Cardiac fibroblast (primary cell): Measurements from ENCODE around the gene WIPF2.

ENCODE experiments used
- DNase-seq, 2 donors: peaks; one replicate each; pipeline versions ENCODE4 v3.0.0 to v3.0.0-alpha.2; 2010; ENCODE audit warnings: low read depth in 2 of 2
- H3K4me3 ChIP-seq, 2 donors: replicated peaks in 1 of 2; 1 replicate in 1 of 2; 2 replicates in 1 of 2; pipeline ENCODE4 v1.5.1; 2011; ENCODE audit warnings: low read depth in 2 of 2, low read length in 2 of 2, mild to moderate bottlenecking in 2 of 2, moderate library complexity in 1 of 2
- TF ChIP-seq, protein P1 (sequence below): IDR thresholded peaks from one replicate; pipeline ENCODE4 v1.5.1; 2011; ENCODE audit warnings: low read depth, mild to moderate bottlenecking, low read length, inconsistent platforms

The WIPF2 gene

DNA sequence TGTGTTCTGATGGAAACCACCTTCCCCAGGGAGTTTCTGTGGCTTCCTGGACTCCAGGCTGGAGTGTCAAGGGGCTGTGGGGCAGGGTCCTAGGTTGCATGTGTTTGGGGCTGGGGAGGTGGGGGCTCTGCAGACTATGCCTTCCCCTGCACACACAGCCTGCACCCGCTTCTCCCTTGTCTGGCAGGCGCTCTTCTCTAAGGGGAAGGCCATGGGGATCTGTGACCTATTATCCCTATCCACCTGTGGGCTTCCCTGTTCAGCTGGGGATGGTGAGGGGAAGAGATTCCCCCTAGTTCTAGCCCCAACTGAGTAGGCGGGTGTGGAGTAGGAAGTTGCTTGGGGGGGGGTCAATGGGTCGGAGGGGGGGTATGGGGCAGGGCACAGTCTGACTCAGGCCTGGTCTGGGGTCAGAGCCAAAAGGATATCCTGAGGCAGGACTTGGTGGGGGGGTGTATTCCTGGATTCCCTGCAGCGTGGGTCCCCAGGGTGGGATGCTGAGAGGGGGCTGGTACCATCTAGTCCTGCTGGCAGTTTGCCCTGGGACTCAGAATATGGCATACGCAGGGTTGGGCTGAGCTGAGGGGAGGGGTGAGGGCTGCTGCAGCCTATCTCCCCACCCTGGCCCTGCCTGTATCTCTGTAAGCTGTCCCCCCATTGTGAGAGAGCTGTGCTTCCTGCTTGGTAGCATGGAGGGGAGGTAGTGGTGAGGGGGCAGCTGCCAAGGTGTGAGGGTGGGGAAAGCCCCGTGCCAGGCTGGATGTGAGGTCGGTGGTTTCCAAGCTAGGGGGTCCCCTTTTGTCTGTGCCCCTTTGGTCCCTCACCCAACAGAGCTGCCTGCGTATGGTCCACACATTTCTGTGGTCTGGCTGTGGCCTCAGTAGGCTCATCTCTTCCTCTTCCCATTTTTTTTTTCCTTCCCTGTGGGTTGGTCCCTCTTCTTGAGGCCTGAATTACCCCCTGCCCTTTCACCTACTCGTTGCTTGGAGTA is 104.6 kb downstream of the WIPF2 start:
- peak; percentile 64 to 92 for DNase-seq
- TF ChIP-seq, protein P1, sequence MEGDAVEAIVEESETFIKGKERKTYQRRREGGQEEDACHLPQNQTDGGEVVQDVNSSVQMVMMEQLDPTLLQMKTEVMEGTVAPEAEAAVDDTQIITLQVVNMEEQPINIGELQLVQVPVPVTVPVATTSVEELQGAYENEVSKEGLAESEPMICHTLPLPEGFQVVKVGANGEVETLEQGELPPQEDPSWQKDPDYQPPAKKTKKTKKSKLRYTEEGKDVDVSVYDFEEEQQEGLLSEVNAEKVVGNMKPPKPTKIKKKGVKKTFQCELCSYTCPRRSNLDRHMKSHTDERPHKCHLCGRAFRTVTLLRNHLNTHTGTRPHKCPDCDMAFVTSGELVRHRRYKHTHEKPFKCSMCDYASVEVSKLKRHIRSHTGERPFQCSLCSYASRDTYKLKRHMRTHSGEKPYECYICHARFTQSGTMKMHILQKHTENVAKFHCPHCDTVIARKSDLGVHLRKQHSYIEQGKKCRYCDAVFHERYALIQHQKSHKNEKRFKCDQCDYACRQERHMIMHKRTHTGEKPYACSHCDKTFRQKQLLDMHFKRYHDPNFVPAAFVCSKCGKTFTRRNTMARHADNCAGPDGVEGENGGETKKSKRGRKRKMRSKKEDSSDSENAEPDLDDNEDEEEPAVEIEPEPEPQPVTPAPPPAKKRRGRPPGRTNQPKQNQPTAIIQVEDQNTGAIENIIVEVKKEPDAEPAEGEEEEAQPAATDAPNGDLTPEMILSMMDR: no peak
- H3K4me3 ChIP-seq: peak overlapping the region in 1 of 2 donors; percentile 14

DNA sequence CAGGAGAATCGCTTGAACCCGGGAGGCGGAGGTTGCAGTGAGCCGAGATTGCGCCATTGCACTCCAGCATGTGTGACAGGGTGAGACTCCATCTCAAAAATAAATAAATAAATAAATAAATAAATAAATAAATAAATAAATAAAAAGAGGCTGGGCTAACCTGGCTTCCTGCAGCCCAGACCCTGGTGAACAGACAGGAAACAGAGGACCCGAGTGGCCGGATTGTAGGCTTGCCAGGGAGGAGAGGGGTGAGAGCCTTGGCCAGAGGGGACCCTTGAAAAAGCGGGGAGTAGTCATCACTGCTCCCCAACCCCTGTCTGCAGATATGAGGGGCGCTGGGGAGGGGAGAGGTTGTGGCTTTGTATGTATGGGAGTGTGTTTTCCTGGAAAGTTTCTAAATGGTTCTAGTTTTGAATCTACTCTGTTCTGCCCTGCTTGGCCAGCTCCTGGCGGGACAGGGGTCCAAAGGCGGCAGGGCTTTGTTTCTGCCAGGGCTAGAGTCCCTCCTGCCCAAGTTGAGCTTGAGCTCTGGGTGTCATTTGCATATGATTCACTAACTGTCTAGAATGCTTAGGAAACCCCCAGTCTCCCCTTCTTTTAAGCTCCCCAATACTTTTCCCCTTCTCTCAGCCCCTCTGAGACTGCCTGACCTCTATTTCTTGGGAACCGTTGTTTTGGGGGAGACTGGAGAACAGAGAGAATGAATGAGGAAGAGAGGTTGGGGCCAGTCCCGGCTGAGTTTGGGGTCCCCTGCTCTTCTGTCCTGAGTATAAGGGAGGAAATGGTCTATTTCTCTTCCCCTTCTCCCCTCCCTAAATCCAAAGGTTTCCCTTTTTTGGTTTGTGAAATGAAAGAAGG is 106.3 kb downstream of the WIPF2 start:
- H3K4me3 ChIP-seq: no peak overlapping the region
- TF ChIP-seq, protein P1: no peak
- DNase-seq: no peak

DNA sequence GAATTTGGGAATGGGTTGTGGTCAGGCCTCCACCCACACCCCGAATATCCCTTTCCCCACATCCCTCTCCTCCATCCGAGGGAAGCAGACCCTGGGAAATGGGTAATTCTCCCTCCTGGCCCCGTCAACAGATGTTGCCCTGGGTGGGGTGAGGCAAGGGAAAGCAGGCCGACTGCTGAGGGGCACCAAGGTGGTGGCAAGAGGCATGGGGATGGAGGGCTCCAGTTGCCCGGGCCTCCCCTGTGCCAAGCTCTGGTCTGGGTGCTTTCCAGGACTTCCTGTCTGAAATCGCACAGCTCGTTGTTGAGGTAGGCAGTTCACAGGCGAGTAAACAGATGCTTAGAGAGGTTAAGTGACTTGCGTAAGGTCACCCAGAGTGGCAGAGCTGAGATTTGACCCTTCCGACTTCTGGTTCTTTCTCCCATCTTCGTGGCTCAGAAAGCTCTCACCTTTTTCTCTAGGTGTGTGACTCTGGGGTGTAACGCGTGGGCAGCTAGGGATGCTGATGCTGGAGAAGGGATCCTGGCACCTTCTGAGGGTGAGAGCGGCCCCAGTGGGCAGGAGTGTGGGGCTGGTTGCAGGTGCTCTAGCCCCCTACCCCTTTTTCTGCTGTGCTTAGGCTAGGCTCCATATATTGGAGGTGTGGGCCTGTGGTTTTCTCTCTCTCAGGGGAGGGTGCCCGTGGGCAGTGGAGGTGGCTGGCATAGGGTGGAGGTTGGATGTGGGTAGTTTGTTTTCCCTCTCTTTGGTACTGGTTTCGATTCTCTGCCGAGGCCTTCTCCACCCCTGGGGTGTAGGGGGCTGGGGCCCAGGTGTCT is 107.1 kb downstream of the WIPF2 start:
- no peak overlapping the region for H3K4me3 ChIP-seq
- no peak for DNase-seq
- TF ChIP-seq, protein P1: no peak

DNA sequence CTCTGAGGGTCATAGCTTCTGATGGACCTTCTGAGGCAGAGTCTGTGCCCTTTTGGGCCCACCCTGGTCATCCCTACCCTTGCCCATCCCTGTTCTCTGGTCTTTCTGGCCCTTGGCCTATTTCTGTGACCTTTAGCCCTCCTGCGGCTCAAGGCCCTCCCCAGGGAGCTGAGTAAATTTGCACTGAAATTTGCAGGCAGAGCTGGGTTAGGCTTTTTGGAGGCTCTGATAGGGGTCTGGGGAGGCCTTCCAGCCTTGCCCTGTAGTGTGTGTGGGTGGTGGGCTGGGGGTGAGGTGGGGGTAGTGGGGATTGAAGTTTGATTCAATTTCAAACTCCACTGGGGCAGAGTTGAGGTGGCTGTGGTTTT is 107.7 kb downstream of the WIPF2 start:
- no peak overlapping the region for H3K4me3 ChIP-seq
- TF ChIP-seq, protein P1: no peak
- DNase-seq: peak in 1 of 2 donors; percentile 69

DNA sequence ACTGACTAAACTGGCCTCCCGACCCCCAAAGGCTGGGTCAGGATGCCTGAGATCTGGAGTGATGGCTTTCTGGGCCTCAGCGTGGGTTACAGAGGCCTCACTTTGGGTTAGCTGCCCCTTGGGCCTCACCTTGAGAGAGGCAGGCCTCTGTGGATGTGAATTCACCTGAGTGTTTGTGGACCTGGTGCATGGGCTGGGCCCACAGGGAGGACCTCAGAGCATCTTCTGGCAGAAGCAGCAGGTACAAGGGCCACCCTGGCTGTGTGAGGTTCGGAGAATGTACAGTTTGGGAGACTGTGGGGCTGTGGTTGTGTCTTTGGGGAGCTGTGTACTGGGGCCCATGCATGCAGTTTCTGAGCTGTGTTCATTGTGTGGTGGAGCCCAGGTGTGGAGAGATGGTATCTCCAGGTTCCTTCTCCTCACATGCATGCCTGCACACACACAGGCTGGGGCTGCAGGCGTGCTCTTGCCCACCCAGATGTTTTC is 108.2 kb downstream of the WIPF2 start:
- DNase-seq: no peak
- TF ChIP-seq, protein P1: no peak
- no peak overlapping the region for H3K4me3 ChIP-seq
